ENCODE measurements around the gene SMIM3.

DNA sequence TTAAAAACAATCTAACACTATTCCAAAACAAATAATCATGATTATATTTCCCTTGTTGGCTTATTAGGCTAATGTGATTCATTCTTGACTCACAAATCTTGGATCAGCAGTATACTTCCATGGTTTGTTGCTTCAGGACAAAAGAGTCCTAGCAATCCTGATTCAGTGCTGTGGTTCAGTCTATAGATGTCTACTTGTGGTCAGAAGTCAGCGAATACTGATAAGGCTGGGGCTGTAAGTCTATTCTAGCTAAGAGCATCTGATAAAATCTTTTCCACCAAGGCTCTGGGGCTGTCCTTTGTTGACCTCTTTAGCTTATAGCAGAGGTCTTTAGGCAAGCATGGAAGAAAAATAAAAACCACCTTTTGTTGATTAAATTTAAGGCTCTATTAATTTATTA lies 4.4 kb upstream of the SMIM3 start:
- TF ChIP-seq CTCF (conservative IDR thresholded peaks at IDR 0.05; ENCODE audit: low read length) (no peak), EZH2phosphoT487 (IDR thresholded peaks at IDR 0.05; ENCODE audit: borderline replicate concordance, low read depth, low read length) (no peak)

Measured in OCI-LY7 (cell line).